Measurements from ENCODE around the gene TTLL9.

The TTLL9 gene

DNA sequence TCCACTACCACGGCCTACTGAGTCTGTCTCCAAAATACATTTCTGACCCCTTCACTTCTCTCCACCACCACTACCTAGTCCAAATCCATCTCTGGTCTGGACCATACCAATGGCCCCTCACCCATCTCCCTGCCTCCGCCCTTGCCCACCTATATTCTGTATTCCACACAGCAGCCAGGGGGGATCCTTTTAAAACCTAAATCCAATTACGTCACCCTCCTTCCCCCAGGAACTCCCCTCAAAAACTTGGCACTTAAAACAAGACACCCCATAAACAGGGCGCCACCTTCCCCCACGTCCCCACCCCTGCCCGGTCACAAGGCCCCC is 80.7 kb downstream of the TTLL9 start:
- Mint-ChIP-seq H3K27me3 (ENCODE audit: low read depth) (peaks cover 22% of the 10 kb centered on the region), H3K4me1 (peaks cover 36% of the 10 kb centered on the region), H3K4me3 (peak overlapping the region; percentile 96 to 100 (median 97)), H3K36me3 (ENCODE audit: low read depth) (peaks cover 45% of the 10 kb centered on the region), H3K9me3 (no peaks in the 10 kb centered on the region), H3K27ac (peak overlapping the region; percentile 84 to 98 (median 92))
- TF ChIP-seq, protein P1, sequence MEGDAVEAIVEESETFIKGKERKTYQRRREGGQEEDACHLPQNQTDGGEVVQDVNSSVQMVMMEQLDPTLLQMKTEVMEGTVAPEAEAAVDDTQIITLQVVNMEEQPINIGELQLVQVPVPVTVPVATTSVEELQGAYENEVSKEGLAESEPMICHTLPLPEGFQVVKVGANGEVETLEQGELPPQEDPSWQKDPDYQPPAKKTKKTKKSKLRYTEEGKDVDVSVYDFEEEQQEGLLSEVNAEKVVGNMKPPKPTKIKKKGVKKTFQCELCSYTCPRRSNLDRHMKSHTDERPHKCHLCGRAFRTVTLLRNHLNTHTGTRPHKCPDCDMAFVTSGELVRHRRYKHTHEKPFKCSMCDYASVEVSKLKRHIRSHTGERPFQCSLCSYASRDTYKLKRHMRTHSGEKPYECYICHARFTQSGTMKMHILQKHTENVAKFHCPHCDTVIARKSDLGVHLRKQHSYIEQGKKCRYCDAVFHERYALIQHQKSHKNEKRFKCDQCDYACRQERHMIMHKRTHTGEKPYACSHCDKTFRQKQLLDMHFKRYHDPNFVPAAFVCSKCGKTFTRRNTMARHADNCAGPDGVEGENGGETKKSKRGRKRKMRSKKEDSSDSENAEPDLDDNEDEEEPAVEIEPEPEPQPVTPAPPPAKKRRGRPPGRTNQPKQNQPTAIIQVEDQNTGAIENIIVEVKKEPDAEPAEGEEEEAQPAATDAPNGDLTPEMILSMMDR (IDR thresholded peaks at IDR 0.05; ENCODE audit: unreplicated experiment in 3 of 3), result no peak

DNA sequence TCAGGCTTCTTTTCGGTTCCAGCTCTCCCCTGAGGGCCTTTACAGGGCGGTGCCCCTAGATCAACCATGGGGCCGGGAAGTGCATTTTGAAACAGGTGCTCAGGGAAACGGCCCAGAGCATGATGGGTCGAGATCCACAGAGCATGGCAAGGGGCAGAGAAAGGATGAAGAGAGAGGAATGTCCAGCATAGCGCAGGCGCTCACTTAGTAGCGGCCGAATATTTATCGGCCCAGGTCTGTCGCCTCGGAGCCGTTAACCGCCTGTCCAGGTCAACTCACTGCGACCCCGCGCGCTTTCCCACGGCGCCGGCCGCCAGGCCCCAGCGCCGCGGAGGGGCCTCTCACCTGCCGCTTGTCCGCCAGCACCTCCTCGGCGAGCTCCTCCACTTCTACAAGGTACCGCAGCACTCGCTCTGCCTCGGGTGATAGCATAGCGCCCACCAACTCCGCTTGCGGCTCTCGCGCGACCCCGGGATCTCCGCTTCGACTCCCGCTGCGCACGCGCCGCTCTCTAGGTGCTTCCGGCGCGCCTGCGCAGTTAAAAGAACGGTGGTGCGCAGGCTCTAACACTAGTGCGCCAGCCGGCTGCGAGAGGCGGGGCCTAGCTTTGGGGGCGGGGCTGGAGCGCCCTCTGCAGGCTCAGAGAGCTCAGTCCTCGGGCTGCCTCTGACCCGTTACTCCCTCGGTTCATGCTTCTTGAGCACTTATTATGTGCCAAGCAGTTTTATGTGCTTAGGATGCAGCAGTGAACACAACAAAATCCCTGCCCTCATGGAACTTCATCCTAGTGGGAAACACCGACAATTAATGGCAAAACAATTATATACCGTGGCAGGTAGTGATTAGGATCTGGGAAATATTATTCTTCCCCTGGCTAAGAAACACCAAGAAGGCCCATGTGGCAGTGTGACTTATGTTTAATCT is 81.4 kb downstream of the TTLL9 start, which contains the start of gene PDRG1:
Gene PDRG1, minus strand, starts transcription at position 517 of the 924 bp plus-strand sequence. Its CDS starts 85 bp downstream, at position 432.
- TF ChIP-seq, protein P1 (IDR thresholded peaks at IDR 0.05; ENCODE audit: unreplicated experiment in 3 of 3), result peak; percentile 88 to 93 (median 93)
- peaks cover 32% of the 10 kb centered on the region for H3K4me1 Mint-ChIP-seq
- H3K9me3 Mint-ChIP-seq, result no peaks in the 10 kb centered on the region
- peaks cover 26% of the 10 kb centered on the region for H3K27me3 Mint-ChIP-seq (ENCODE audit: low read depth)
- H3K27ac Mint-ChIP-seq, result peak within 1 kb of the TSS; percentile 84 to 98 (median 92)
- H3K36me3 Mint-ChIP-seq (ENCODE audit: low read depth), result peaks cover 41% of the 10 kb centered on the region
- H3K4me3 Mint-ChIP-seq, result peak within 1 kb of the TSS; percentile 96 to 100 (median 97)

DNA sequence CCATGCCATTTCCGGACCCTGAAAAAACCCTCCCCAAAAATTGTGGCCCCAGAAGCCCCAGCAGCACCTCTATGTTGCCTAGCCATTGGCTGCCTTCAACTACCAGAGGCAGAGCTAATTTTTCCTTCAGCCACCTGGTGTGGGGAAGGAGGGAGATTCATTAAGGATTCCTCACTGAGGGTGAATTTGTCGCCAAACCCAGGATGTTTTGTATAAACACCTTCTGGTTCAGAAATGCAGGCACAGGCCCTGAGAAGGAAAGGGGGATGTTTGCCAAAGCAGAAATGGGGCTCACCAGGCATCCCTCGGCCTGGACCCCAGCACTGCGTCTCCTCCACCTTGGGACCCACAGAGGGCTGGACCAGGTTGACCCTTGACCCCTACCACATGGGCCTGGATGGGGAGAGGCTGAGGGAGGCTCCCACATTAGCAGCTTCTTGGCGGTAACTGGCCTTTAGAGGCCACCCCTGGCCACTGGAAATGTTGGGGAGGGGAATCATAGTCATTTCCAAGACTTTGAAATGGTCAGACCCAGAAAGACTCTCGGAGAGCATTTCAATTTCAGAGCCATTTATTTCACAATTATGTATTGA is 83.2 kb downstream of the TTLL9 start:
- no peak overlapping the region for H3K4me3 Mint-ChIP-seq
- H3K4me1 Mint-ChIP-seq, result peaks cover 32% of the 10 kb centered on the region
- TF ChIP-seq, protein P1 (IDR thresholded peaks at IDR 0.05; ENCODE audit: unreplicated experiment in 3 of 3), result no peak
- H3K36me3 Mint-ChIP-seq (ENCODE audit: low read depth), result peaks cover 24% of the 10 kb centered on the region
- H3K27me3 Mint-ChIP-seq (ENCODE audit: low read depth), result peaks cover 28% of the 10 kb centered on the region
- H3K27ac Mint-ChIP-seq, result no peak overlapping the region
- H3K9me3 Mint-ChIP-seq, result no peaks in the 10 kb centered on the region

DNA sequence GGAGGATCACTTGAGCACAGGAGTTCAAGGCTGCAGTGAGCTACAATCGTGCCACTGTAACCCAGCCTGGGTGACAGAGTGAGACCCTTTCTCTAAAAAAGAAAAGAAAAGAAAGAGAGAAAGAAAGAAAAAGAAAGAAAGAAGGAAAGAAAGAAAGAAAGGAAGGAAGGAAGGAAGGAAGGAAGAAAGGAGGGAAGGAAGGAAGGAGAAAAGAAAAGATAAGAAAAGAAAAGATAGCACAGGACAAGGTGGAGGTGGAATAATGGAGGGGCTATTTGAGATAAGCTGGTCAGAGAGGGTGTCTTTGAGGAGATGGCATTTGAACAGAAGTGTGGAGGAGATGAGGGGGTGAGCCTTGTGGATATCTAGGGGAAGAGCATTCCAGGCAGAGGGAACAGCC is 84.1 kb downstream of the TTLL9 start:
- Mint-ChIP-seq H3K4me1 (peaks cover 26% of the 10 kb centered on the region), H3K9me3 (no peaks in the 10 kb centered on the region), H3K27me3 (ENCODE audit: low read depth) (peaks cover 31% of the 10 kb centered on the region), H3K4me3 (no peak overlapping the region), H3K36me3 (ENCODE audit: low read depth) (peaks cover 18% of the 10 kb centered on the region), H3K27ac (no peak overlapping the region)
- TF ChIP-seq, protein P1 (IDR thresholded peaks at IDR 0.05; ENCODE audit: unreplicated experiment in 3 of 3), result no peak

DNA sequence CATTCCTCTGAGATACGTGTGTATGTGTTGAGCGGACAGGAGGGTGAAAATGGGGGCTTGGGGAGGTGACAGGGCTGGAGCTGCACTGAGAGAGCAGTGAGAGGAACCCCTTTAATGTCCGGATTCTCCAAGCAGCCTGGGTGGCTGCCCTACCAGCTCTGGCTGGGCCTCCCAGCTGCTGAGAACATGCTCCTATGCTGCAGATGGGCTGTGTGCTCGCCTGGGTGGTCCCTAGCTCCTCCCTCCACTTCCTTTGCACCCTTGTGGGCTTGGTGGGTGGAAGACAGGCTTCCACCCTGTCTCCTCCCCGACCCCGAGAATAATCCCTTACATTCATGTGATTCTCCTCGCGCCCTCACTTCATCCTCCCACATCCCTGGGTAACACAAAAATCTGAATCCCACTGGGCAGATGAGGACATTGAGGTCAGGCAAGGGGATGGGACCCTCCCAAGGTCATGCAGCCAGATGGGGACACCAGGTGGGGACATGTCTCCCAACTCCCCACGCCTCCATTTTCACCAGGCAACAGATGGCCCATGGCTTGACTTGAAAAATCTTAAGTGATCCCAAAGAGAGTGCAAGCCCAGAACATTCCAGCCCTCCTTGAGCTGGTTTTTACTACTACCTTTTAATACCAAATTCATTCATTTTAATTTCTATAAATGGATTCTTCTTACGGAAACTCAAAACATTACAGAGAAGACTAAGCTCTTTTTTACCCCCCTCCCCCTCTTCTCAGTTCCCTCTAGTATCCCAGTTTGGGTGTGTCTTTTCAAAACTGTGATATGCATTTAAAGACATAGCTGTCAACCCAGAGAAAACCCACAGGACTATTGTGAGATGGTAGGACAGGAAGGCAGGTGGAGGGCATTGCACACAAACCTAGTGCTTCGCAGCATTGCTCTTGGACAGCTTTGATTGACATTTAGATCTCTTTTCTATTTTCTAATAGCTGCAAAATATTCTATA is 86.4 kb downstream of the TTLL9 start:
- peaks cover 1% of the 10 kb centered on the region for H3K36me3 Mint-ChIP-seq (ENCODE audit: low read depth)
- H3K27me3 Mint-ChIP-seq (ENCODE audit: low read depth), result peaks cover 40% of the 10 kb centered on the region
- TF ChIP-seq, protein P1 (IDR thresholded peaks at IDR 0.05; ENCODE audit: unreplicated experiment in 3 of 3), result no peak
- H3K9me3 Mint-ChIP-seq, result no peaks in the 10 kb centered on the region
- H3K4me3 Mint-ChIP-seq, result no peak overlapping the region
- H3K4me1 Mint-ChIP-seq, result peaks cover 3% of the 10 kb centered on the region
- H3K27ac Mint-ChIP-seq, result no peak overlapping the region
